Vein endothelial cell (primary cell): ENCODE results near the gene UBE2D1. TPM values are rescaled to one million over a fixed set of nuclear protein-coding genes. Genes with fewer than 3 reads are reported as not detected.

Experiments
- total RNA-seq: library from RNA; depleted of rRNA; stranded (reverse); fragments of >200 nt; gene quantifications from 2 replicates; pipeline ENCODE4 v1.2.3, GENCODE V29; 2012

Gene UBE2D1
- total RNA-seq, result 14.7 and 20.4 TPM in 2 replicates

GRCh38 chr10:58334817-58335305 lies at the start of gene UBE2D1:
Gene UBE2D1 (plus strand): TSS chr10:58335006. CDS start chr10:58335202, 196 bp downstream.

GRCh38 chr10:58384999-58385783 lies 50.4 kb downstream of the UBE2D1 start, which contains the start of gene TFAM:
Gene TFAM (plus strand): TSS chr10:58385410. CDS start chr10:58385548, 138 bp downstream.

Other genes with a start within 250 kb of the UBE2D1 start
- 9.8 and 14.9 TPM in 2 replicates for gene IPMK, start 67.1 kb upstream of the UBE2D1 start, total RNA-seq
- gene CISD1, start 65.8 kb upstream of the UBE2D1 start, total RNA-seq, result 26.1 and 40.4 TPM in 2 replicates
- 28.4 and 40.6 TPM in 2 replicates for gene TFAM, start 50.4 kb downstream of the UBE2D1 start, total RNA-seq
- 0.48 and 0.98 TPM in 2 replicates for gene BICC1, start 177.9 kb downstream of the UBE2D1 start, total RNA-seq